Left forelimb (tissue), 1 donor: Measurements from ENCODE around the gene VRK2.
"Not testable (repeated sequence)": the region's sequence is repeated elsewhere in the genome, so short reads cannot be mapped to it uniquely, and the experiment has no call there.

ENCODE experiments used
- DNase-seq: peaks from one replicate; pipeline ENCODE4 v3.0.0-alpha.2; 2018; ENCODE audit warnings: low spot score

Gene VRK2

GRCh38 chr2:58107803-58108710, 61.5 kb downstream of the VRK2 start:
- no peak for DNase-seq

DNA sequence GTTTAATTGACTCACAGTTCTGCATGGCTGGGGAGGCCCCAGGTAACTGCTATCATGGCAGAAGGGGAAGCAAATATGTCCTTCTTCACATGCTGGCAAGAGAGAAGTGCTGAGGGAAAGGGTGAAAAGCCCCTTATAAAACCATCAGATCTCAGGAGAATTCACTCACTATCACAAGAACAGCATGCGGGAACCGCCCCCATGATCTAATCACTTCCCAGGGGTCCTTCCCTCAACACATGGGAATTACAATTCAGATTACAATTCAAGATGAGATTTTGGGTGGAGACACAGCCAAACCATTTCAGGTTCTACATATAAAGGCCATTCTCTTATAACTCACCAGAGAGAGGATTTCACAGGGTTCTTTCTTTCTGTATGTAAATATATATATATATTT, 62.9 kb downstream of the VRK2 start:
- no peak for DNase-seq

DNA sequence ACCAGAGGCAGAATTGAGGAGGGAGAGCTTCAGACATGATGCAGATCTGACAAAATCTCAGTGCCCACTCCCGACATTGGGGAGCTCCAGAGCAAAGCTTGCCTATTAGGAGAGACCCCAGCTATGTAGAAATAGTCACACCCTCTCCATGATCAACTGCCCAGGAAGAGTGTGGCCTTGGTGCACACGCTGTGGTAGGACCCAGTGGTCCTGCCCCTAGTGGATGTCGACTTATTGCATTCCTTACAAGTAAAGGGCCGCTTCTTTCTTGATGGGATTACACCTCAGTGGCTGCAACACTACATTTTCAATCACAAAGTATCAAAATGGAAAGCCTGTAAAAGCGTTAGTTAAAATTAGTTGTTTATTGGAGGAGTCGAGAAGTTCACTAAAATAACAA, 64.2 kb downstream of the VRK2 start:
- no peak for DNase-seq

DNA sequence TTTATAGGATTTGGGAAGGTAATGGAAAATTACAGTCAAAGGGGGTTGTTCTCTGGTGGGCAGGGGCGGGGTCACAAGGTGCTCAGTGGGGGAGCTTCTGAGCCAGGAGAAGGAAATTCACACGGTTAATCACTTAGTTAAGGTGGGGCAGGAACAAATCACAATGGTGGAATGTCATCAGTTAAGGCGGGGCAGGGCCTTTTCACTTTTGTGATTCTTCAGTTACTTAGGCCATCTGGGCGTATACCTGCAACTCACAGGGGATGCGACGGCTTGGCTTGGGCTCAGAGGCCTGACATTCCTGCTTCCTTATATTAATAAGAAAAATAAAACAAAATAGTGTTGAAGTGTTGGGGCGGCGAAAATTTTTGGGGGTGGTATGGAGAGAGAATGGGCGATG, 67.0 kb downstream of the VRK2 start:
- not testable (repeated sequence) for DNase-seq

GRCh38 chr2:58120626-58121229, 74.1 kb downstream of the VRK2 start:
- no peak for DNase-seq

DNA sequence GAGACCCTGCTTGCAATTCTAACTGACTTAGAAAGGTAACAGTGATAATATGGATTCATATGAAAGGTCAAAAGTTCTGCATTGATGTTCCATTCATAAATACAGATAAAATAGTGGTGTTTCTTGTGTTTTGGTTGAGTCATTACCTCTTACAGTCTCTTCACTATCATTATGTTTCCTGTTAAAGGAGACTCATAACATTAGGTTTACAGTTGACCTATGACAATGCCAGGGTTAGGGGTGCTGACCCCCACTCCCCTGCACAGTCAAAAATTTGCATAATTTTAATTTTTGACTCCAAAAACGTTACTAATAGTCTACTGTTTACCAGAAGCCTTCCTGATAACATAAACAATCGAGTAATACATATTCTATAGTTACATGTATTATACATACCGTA, 75.4 kb downstream of the VRK2 start:
- no peak for DNase-seq

DNA sequence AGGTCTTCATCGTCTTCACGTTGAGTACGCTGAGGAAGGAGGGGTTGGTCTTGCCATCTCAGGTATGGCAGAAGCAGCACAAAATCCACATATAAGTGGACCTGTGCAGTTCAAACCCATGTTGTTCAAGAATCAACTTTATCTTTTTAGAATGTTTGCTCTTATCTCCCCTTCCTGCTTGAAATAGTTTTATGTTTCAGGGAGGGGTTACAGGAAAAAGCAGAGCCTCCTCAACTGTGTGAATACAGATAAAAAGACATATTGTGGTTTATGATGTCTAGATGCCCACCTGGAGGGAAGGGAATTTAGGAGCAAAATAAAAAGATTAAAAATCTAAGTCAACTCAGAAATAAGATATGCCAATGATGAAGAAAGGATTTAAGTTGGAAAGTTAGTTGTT, 75.9 kb downstream of the VRK2 start:
- DNase-seq, result no peak

- no peak for DNase-seq
Measured at GRCh38 chr2:58127111-58127510, 80.5 kb downstream of the VRK2 start.

- no peak for DNase-seq
Measured at GRCh38 chr2:58130238-58130637, 83.6 kb downstream of the VRK2 start.

DNA sequence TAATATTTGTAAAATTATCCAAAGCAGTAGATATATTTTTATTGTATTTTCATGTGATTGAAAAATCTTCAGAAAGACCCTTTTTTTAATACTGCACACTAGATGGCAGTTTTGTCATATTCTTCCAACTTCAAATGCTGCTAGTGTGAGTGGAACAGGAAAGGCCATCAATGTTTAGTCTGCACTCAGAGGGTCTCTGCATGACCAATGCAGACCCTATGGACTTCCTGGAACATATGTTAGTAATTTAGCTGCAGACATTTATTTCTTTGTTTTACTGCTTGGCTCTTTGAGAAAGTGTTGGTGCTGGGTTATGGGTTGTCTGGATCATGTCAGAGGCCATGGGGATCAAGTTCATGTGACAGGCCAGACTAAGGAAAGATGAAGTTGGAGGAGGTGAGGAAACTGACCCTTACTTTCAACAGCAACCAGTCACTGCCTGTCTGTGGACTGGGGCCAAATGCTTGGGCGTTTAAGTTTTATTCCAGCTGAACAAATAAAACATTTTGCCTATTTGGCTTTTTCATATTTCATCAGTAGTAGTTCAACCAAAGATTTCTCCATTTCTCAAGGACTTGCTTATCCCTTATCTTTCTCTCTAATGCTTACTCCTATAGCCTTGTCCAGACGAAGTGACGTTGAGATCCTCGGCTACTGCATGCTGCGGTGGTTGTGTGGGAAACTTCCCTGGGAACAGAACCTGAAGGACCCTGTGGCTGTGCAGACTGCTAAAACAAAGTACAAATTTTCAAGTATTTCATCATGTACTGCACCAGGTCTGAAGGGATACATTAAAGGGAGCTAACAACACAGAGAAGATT, 84.8 kb downstream of the VRK2 start:
- DNase-seq, result no peak

- DNase-seq, result no peak
Measured at GRCh38 chr2:58133395-58133794, 86.8 kb downstream of the VRK2 start.

DNA sequence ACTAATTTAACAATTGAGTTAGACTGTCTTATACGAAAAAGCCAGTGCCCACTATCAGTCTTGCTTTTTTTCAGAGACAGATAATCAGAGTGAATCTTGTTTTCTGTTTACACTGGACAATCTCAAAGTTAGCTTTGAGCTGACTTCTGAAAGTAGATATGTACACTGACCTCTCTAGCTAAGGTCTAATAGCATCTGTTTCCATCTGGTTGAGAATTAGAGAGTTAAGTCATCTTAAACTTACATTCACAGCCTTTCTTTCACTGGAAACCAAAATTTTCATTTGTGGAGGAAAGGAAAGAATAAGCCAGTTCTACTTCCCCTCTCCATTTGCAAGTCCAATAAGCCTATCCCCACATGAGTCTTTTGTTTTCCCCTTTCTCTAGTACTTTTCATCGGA, 89.3 kb downstream of the VRK2 start:
- no peak for DNase-seq

DNA sequence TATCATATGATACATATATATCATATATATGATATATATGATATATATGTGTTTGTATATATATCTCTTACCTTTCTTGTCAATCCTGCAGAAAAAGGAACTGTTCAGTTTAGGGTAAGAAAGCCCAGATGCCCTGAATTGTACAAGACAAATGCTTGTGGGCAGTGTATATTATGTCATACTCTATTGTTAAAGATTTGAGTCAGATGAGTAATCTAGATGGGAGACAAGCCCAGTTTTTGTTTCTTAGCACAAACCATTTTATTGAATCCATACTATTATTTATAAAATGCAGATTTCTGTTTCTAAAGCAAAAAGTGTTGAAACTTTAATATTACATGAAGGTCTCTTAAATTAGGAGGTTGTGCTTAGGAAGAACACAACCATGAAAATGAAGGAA, 90.6 kb downstream of the VRK2 start:
- DNase-seq, result no peak

DNA sequence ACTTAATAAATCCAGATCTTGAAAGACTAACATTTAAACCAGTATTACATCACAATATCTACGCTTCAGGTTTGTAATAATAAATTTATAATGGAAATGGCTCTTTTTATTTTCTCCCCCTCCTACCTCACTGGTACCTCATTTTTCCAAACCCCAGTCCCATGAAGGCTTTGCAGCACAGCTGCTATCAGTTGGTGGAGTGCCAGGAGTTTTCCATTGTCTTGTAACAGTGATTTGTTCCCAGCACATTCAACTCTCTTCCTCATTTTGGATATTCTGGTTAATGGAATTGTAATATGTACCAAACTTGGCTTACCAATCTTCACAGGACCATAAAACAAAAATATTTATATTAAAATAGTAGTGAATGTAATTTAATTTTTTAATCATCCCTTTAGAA, 91.2 kb downstream of the VRK2 start:
- DNase-seq, result no peak

- no peak for DNase-seq
Measured at GRCh38 chr2:58138396-58139030, 91.9 kb downstream of the VRK2 start.

- no peak for DNase-seq
Measured at GRCh38 chr2:58140508-58141072, 94.0 kb downstream of the VRK2 start.

GRCh38 chr2:58145769-58146168, 99.2 kb downstream of the VRK2 start:
- not testable (repeated sequence) for DNase-seq

GRCh38 chr2:58146707-58147106, 100.1 kb downstream of the VRK2 start:
- DNase-seq, result no peak

DNA sequence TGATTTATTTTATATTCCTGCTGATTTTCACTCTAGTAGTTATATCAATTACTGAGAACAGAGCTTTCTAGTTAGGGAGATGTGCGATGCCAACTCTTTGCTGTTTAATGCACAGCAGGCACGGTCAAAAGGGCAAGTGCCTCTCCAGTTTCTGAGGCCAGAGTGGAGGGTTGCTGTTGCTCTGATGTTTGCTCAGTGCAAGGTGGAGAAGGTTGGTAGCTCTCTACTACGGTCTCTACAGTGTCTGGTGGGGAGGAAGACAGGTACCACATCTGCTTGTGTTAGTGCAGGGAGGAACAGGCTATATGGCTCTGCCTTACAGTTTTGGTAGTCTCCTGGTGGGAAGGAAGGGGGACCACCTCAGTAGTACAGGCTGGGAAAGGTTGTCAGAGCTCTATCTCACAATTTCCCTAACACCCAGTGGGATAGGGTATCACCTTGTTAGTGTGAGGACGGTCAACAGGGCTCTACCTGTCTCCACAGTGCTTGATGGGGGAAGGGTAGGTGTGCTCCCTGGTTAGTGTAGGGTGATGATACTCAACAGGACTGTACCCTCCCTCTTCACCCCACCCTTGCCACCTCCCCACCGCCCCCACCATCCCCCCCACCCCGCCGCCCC, 108.7 kb downstream of the VRK2 start:
- DNase-seq, result no peak

DNA sequence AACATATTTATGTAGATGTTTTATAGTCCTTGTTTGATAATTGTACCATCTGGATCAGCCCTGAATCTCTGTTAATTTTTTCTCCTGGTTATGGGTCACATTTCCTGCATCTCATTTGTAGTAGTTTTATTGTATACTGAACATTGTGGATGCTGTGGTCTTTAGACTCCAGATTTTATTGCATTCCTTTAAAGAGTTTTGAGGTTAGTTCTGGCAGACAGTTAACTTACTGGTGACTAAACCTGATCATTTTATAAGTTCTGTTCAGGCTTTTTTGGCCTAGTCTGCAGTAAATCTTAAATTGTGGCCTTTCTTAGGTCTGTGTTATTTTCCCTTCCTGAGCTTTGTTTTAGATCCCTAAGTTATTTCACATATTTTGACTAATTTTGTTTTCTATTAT, 110.2 kb downstream of the VRK2 start:
- DNase-seq, result no peak

- no peak for DNase-seq
Measured at GRCh38 chr2:58157754-58158153, 111.1 kb downstream of the VRK2 start.

- no peak for DNase-seq
Measured at GRCh38 chr2:58158481-58158880, 111.9 kb downstream of the VRK2 start.
